Esophagus (tissue), 2 donors: Measurements from ENCODE around the gene SIRT2. TPM values are rescaled to one million over a fixed set of nuclear protein-coding genes. Genes with fewer than 3 reads are reported as not detected.

Experiments
- H3K27ac ChIP-seq, 2 donors: one replicate each; pipeline ENCODE4 v1.5.1; 2013; ENCODE audit warnings: low read depth in 2 of 2, mild to moderate bottlenecking in 2 of 2, inconsistent platforms in 1 of 2, low read length in 1 of 2, moderate library complexity in 1 of 2
- H3K27me3 ChIP-seq, 2 donors: one replicate each; pipeline ENCODE4 v1.6.1; 2013; ENCODE audit warnings: low read length in 2 of 2, control low read depth in 1 of 2, mild to moderate bottlenecking in 1 of 2; ENCODE audit not compliant: insufficient read depth in 2 of 2, control insufficient read depth in 1 of 2
- H3K36me3 ChIP-seq, 2 donors: one replicate each; pipeline ENCODE4 v1.6.1; 2013; ENCODE audit warnings: low read length in 1 of 2; ENCODE audit not compliant: control insufficient read depth in 2 of 2, insufficient read depth in 2 of 2
- H3K4me1 ChIP-seq, 2 donors: one replicate each; pipeline ENCODE4 v1.6.1; 2013; ENCODE audit warnings: low read length in 1 of 2; ENCODE audit not compliant: control insufficient read depth in 2 of 2, insufficient read depth in 2 of 2
- H3K4me3 ChIP-seq, 2 donors: one replicate each; pipeline ENCODE4 v1.5.1; 2013; ENCODE audit warnings: low read length in 2 of 2, mild to moderate bottlenecking in 2 of 2, low read depth in 1 of 2, moderate library complexity in 1 of 2
- H3K9me3 ChIP-seq, 2 donors: one replicate each; pipeline ENCODE4 v1.6.1; 2013; ENCODE audit warnings: mild to moderate bottlenecking in 2 of 2, low read depth in 1 of 2, low read length in 1 of 2, moderate library complexity in 1 of 2; ENCODE audit not compliant: control insufficient read depth in 2 of 2, insufficient read depth in 1 of 2
- WGBS, 2 donors: extraction: QIAGEN DNeasy Blood & Tissue Kit; methylation state at CpG; one replicate each; pipeline ENCODE4 v1.1.7; 2013; 5-methylcytosine and 5-hydroxymethylcytosine counted together
- polyA plus RNA-seq, 2 donors: library from polyadenylated mRNA; stranded (reverse); fragments of 200-250 nt; gene quantifications; one replicate each; pipeline ENCODE4 v1.2.3, GENCODE V29; 2013
- donor health status: healthy with polysubstance abuse.
- donor health status: Bipolar disorder and iron deficiency.

Gene SIRT2
- polyA plus RNA-seq, 2 donors = 29.5 to 36.1 TPM

- WGBS, 2 donors = 76 to 82% methylated on average over 14 of the region's 14 CpGs
- Histone ChIP-seq H3K27ac (no peak overlapping the region), H3K4me3 (no peak overlapping the region), H3K27me3 (no peaks in the 10 kb centered on the region), H3K36me3 (peaks cover 4 to 19% of the 10 kb centered on the region in 2 donors), H3K9me3 (no peaks in the 10 kb centered on the region), H3K4me1 (peaks cover 0 to 2% of the 10 kb centered on the region in 2 donors)
These were observed 21.4 kb upstream of the SIRT2 start for GRCh38 chr19:38920602-38921419.

GRCh38 chr19:38919837-38920601 lies 20.6 kb upstream of the SIRT2 start:
- no peak overlapping the region for H3K27ac ChIP-seq
- peaks cover 0 to 2% of the 10 kb centered on the region in 2 donors for H3K4me1 ChIP-seq
- H3K9me3 ChIP-seq = no peaks in the 10 kb centered on the region
- 60 to 69% methylated on average over 21 of the region's 21 CpGs for WGBS, 2 donors
- H3K4me3 ChIP-seq = no peak overlapping the region
- no peaks in the 10 kb centered on the region for H3K27me3 ChIP-seq
- peaks cover 7 to 20% of the 10 kb centered on the region in 2 donors for H3K36me3 ChIP-seq

DNA sequence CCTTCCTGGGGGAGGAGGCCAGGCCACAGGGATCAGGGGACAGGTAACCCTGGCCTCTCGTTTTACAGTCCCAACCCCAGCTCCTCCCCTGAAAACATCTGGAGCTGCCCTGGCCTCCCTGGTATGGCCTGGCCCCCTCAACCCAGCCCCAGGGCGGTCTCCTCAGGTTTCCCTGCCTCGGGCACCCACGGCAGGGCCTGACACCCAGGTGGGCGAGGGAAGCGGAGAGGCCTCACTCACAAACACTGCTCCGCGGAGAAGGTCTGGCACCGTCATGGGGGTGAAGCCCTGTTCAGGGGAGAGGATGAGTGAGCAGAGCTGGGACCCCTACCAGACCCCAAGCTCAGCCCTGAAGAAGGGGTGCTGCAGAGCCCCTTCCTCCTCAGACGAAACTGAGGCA lies 19.1 kb upstream of the SIRT2 start:
- 86 to 88% methylated on average over 10 of the region's 10 CpGs for WGBS, 2 donors
- Histone ChIP-seq H3K9me3 (no peaks in the 10 kb centered on the region), H3K4me3 (no peak overlapping the region), H3K36me3 (peaks cover 3 to 13% of the 10 kb centered on the region in 2 donors), H3K27me3 (no peaks in the 10 kb centered on the region), H3K4me1 (peaks cover 0 to 2% of the 10 kb centered on the region in 2 donors), H3K27ac (no peak overlapping the region)

- H3K4me1 ChIP-seq = peaks cover 0 to 2% of the 10 kb centered on the region in 2 donors
- no peaks in the 10 kb centered on the region for H3K9me3 ChIP-seq
- no peaks in the 10 kb centered on the region for H3K27me3 ChIP-seq
- 65 to 70% methylated on average over 13 of the region's 13 CpGs for WGBS, 2 donors
- no peak overlapping the region for H3K4me3 ChIP-seq
- peaks cover 3 to 13% of the 10 kb centered on the region in 2 donors for H3K36me3 ChIP-seq
- H3K27ac ChIP-seq = no peak overlapping the region
These were observed 18.6 kb upstream of the SIRT2 start for GRCh38 chr19:38917921-38918491.

DNA sequence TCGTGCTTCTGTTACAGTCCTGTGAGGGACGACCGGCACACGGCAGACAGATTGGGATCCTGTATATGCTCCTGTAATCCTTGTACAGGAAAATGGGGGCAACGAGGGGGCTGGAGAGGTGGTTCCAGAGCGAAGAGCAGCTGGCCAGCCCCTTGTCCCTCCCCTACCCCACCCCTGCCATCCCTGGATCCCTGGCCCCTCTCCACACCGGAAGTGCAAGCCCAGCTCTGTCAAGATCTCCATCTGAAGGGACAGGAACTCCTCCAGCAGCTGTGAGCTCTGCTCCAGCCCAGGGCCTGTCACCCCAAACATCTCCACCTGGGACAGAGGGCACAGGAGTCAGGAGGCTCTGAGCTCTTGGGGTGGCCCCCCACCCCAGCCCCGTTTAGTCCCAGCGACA lies 18.1 kb upstream of the SIRT2 start:
- peaks cover 3 to 13% of the 10 kb centered on the region in 2 donors for H3K36me3 ChIP-seq
- H3K4me1 ChIP-seq = peaks cover 0 to 2% of the 10 kb centered on the region in 2 donors
- WGBS, 2 donors = 83% methylated on average over 9 of the region's 9 CpGs
- no peak overlapping the region for H3K4me3 ChIP-seq
- no peak overlapping the region for H3K27ac ChIP-seq
- no peaks in the 10 kb centered on the region for H3K27me3 ChIP-seq
- no peaks in the 10 kb centered on the region for H3K9me3 ChIP-seq

- H3K9me3 ChIP-seq = no peaks in the 10 kb centered on the region
- H3K27me3 ChIP-seq = no peaks in the 10 kb centered on the region
- H3K27ac ChIP-seq = no peak overlapping the region
- H3K36me3 ChIP-seq = peaks cover 3 to 8% of the 10 kb centered on the region in 2 donors
- 89 to 92% methylated on average over 44 of the region's 44 CpGs for WGBS, 2 donors
- no peak overlapping the region for H3K4me3 ChIP-seq
- H3K4me1 ChIP-seq = peaks cover 2% of the 10 kb centered on the region in 2 donors
These were observed 16.2 kb upstream of the SIRT2 start for GRCh38 chr19:38915329-38916321.

- no peak overlapping the region for H3K27ac ChIP-seq
- WGBS, 2 donors = 92 to 96% methylated on average over 8 of the region's 8 CpGs
- H3K36me3 ChIP-seq = peaks cover 3 to 11% of the 10 kb centered on the region in 2 donors
- H3K4me3 ChIP-seq = no peak overlapping the region
- H3K9me3 ChIP-seq = no peaks in the 10 kb centered on the region
- no peaks in the 10 kb centered on the region for H3K27me3 ChIP-seq
- peaks cover 2% of the 10 kb centered on the region in 2 donors for H3K4me1 ChIP-seq
These were observed 14.5 kb upstream of the SIRT2 start for GRCh38 chr19:38913958-38914357.

GRCh38 chr19:38912600-38913514 lies 13.4 kb upstream of the SIRT2 start:
- H3K9me3 ChIP-seq = no peaks in the 10 kb centered on the region
- WGBS, 2 donors = 71 to 73% methylated on average over 12 of the region's 12 CpGs
- no peak overlapping the region for H3K27ac ChIP-seq
- H3K4me1 ChIP-seq = peaks cover 0 to 2% of the 10 kb centered on the region in 2 donors
- no peak overlapping the region for H3K4me3 ChIP-seq
- H3K27me3 ChIP-seq = no peaks in the 10 kb centered on the region
- H3K36me3 ChIP-seq = peaks cover 3 to 16% of the 10 kb centered on the region in 2 donors
